Measurements from ENCODE around the gene AP1G2.
A peak's percentile ranks its signal among the peaks of the same experiment; 100 is the strongest.
"Not testable (repeated sequence)": the region's sequence is repeated elsewhere in the genome, so short reads cannot be mapped to it uniquely, and the experiment has no call there.

The AP1G2 gene

DNA sequence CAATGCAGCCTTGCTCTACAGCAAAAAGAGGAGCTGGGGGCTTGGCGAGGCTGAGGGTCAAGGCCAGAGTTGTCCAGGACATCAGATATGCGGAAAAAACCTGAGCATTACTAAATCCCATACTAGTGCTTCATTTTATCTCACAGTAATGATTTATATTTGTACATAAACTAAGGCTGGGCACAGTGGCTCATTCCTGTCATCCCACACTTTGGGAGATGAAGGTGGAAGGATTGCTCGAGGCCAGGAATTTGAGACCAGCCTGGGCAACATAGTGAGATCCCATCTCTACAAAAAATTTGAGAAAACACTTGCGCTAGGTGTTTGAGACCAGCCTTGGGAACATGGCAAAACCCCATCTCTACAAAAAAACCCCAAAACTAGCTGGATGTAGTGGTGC lies 22.6 kb upstream of the AP1G2 start:
- no peak for DNase-seq

DNA sequence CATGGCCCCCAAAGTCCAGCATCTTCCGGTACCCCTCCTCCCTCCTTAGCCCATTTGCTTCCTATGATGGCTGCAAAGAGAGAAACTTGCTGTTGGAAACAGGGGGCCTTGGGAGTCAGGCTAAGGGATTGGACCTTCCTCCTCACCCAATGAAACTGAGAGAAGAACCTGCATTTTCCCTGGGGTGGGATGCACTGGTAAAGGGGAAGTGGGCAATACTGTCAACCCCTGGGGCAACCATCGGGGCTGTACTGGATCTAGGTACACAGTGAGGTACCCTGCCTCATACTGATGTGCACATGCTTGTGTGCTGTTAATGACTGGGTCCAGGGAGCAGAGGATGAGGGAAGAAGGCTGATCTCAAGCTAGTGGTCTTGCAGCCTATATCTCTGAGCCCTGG lies 22.0 kb upstream of the AP1G2 start:
- DNase-seq, result no peak

DNA sequence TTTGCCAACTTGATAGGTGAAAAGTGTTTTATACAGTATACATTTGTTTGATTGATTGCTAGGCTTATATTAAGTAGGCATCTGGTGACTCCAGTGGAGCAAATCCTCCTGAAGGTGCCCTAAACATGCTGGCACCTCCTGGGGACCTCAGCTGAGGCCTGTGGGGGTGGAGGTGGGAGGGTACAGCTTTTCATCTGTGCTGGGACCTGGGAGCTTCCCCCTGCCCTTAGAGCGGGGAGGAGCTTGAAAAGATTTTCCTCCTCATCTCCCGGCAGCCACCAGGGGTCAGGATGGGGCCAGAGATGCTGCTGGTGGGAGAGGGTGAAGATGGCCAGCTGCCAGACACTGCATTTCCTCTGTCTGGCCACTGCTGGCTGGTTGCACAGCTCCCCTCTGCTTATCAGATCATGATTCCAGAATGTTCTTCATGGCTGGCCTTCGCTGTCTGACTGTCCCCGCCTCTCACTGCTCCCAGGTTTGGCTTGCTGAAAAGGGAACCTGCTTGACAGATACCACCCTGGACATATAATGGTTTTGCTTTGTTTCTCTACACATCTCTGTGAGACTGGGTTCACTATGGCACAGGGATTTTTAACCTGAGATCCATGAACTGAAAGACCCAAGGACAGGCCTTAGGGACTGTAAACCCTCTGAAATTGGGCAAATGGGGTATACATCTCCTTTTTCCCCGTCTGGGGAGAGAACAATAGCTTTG lies 21.4 kb upstream of the AP1G2 start:
- DNase-seq, result peak; percentile 95

DNA sequence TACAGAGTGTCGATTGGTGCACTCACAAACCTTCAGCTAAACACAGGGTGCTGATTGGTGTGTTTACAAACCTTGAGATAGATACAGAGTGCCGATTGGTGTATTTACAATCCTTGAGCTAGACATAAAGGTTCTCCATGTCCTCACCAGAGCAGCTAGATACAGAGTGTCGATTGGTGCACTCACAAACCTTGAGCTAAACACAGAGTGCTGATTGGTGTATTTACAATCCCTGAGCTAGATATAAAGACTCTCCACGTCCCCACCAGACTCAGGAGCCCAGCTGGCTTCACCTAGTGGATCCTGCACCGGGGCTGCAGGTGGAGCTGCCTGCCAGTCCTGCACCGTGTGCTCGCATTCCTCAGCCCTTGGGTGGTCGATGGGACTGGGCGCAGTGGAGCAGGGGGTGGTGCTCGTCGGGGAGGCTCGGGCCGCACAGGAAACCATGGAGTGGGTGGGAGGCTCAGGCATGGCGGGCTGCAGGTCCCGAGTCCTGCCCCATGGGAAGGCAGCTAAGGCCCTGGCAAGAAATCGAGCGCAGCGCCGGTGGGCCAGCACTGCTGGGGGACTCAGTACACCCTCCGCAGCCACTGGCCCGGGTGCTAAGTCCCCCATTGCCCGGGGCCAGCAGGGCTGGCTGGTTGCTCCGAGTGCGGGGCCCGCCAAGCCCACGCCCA lies 17.1 kb upstream of the AP1G2 start:
- not testable (repeated sequence) for DNase-seq

DNA sequence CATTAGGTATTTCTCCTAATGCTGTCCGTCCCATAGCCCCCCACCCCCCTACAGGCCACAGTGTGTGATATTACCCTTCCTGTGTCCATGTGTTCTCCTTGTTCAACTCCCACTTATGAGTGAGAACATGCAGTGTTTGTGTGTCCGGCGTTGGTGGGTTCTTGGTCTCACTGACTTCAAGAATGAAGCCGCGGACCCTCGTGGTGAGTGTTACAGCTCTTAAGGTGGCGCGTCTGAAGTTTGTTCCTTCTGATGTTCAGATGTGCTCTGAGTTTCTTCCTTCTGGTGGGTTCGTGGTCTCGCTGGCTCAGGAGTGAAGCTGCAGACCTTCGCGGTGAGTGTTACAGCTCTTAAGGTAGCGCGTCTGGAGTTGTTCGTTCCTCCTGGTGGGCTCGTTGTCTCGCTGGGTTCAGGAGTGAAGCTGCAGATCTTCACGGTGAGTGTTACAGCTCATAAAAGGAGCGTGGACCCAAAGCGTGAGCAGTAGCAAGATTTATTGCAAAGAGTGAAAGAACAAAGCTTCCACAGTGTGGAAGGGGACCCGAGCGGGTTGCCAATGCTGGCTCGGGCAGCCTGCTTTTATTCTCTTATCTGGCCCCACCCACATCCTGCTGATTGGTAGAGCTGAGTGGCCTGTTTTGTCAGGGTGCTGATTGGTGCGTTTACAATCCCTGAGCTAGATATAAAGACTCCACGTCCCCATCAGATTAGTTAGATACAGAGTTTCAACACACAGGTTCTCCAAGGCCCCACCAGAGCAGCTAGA lies 16.4 kb upstream of the AP1G2 start:
- DNase-seq, result not testable (repeated sequence)

DNA sequence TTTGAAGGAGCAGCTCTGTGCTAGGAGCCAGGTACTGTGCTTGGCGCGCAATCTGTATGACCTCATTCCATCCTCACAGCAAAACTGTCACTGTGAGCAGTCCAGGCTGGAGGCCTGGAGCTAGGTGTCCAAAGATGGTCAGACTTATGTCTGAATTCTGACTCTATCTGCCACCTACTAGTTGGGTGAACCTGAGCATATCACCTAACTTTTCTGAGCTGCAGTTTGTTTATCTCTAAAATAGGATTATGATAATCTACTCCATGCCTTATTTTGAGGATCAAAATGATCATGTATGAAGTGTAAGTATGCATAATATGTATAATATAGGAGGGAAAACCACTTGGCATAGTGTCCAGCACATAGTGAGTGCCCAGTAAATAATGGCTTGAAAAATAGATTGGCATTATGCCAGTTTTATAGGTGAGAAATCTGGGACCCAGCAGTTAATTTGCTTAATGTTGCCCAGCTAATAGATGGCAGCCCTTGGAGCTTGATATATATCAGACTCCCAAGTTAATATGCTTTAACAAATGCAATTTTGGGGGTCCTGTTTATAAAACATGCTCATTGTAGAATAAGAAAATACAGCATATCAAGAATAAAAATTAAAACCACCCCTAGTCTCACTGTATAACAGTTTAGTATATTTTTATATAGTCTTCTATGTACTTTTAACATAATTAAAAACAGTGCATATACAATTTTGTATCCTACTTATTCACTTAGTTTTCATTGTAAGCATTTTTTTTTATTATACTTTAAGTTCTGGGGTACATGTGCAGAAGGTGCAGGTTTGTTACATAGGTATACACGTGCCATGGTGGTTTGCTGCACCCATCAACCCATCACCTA lies 15.5 kb upstream of the AP1G2 start:
- no peak for DNase-seq

DNA sequence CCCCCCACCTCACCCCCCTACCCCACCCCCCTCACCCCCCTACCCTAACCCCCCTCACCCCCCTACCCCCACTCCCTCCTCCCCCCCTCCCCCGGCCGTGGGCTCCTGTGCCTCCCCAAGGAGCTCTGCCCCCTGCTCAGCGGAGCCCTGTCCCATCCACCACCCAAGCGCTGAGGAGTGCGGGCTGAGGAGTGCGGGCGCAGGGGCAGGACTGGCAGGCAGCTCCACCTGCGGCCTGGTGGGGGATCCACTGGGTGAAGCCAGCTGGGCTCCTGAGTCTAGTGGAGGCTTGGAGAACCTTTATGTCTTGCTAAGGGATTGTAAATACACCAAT lies 13.3 kb upstream of the AP1G2 start:
- no peak for DNase-seq

DNA sequence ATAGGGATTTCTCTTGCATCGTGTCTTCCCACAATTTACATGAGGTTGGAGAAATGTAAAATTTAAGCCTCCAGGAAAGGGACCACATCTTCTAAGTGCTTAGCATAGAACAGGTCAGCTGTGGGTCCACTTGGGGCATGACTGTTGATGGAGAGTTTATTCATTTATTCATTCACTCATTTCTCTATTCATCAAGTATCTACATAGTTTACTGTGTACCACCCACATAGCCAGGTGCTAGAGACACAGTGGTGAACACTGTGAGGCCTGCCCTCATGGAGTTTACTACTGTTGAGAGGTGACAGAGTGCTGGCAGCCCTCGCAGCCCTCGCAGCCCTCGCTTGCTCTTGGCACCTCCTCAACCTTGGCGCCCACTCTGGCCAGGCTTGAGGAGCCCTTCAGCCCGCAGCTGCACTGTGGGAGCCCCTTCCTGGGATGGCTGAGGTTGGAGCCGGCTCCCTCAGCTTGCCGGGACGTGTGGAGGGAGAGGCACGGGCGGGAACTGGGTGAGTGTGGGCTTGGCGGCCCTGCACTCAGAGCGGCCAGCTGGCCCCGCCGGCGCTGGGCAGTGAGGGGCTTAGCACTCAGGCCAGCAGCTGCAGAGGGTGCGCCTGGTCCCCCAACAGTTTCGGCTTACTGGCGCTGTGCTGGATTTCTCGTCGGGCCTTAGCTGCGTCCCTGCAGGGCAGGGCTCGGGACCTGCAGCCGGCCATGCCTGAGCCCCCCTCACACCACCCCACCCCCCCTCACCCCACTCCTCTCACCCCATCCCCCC lies 12.7 kb upstream of the AP1G2 start:
- no peak for DNase-seq

DNA sequence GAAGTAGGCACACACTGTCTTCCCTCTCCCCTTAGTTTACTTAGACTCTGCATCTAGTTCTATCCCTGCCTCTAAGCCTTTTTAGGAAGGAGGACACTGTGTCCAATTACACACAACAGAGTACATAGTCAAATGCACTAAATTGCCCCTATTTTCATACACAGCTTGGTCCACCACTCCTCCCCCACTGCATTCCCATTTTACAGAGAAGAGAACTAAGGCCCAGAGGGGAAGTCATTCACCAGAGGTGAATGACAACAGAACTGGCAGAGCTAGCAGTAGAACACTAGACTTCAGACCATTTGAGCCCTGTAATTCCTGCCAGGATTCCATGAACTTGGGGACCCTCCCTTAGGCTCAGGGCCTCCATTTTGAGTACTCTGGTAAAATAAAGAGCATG lies 12.1 kb upstream of the AP1G2 start:
- DNase-seq, result no peak

DNA sequence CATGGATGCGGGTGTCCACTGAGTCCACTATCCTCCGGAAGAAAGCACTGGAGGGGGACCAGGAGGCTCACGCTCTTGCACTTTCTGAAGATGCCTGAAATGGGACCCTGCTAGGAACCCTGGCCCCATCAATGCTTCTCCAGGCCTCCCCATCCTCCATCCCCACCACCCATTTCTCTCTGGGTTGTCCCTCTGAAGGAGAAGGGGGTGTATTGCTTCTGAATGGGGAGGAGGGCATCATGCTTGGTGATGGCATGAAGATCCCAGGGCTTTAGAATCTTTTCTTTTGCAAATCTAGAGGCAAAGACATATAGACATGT lies 11.7 kb upstream of the AP1G2 start:
- no peak for DNase-seq

DNA sequence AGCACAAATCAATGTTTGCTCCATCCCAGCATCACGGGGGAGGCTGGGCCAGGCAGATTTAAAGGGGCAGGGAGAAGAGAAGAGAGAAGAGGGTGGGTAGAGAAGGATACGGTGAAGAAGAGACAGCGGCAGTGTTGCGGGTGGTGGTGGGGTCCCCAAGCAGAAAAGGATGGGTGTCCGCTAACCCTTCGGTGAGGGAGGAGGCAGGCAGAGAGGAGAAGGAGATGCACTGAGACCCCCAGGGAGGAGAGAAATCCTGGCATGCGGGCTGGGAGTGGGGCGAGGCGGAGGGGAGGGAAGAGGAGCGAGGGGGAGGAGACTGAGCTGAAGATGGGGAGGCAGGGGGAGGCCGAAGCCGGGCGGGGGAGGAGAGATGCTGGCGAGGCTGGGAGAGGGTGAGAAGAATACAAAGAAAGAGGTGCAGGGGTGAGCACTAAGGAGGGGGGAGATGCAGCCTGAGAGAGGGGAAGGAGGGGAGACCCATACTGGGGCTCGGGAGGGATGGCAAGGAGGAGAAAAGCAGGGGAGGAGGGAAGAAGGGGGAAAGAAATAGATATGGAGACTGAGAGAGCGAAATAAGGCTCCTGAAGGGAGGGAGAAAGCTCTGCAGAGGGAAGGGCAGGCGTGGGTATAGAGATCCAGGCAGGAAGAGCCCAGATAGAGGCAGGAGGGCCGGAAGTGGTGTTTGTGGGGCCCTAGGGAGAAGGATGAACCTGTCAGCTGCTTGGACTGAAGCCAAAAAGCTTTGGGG lies 11.1 kb upstream of the AP1G2 start, which contains the start of gene JPH4:
Gene JPH4, minus strand, starts transcription at position 231 of the 751 bp plus-strand sequence. CDS start 1,337 bp downstream, outside the sequence.
- DNase-seq, result no peak

DNA sequence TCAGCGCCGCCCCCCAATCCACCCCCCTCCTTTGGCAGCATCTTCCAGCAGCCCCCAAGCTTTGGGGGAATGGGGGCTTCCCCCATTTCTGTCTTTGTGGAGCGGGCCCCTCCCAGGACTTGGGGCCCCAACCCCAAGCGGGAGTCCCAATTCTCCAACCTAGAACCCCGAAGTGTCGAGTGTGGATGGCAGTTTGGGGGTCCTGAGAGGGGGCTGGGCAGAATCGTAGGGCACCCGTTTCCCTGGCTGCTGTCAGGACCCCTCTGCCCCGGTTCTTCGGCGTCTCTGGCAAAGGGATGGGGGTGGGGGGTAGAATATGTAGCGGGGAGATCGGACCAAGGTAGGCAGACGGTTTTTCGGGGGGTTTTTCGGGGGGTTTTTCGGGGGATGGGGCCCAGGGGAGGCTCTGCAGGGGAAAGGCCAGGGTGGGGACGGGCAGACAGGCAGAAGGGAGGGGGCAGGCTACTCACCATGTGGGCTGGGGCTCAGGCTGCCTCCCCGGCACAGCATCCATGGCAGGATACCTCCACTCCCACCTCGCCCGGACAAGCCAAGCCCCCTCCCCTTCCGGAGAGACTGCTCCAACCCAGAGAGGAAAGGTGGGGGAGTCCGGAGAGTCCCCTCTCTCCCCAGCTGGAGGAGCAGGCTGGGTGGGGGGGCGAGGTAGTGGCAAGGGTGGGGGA lies 10.3 kb upstream of the AP1G2 start:
- DNase-seq, result no peak

DNA sequence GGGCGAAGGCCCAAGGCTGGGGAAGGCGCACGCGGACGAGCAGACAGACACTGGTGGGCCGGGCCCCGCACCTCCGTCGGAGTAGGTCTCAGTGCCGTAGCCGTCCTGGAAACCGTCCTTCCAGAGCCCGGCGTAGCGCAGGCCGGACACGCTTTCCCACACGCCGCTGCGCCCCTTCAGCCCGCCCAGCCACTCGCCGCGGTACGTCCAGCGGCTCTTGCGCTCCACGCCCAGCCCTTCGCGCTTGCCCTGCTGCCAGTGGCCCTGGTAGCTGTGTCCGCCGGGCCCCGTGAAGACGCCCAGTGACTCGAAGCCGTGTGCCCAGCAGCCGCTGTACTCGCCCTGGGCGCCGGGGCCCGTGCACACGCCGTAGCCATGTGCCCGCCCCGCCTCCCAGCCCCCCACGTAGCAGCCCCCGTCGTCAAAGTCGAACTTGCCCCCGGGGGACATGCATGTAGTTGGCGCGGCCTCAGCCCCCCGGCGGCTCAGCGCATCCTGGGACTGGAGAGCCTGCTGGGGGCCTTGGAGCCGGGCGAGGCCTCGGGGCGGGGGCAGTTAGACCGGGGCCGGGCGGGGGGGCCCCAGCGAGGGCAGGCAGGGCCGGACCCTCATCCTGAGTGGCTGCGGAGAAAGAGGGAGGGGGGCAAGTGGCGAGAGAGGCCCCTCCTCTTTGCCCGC lies 9.6 kb upstream of the AP1G2 start:
- DNase-seq, result no peak

DNA sequence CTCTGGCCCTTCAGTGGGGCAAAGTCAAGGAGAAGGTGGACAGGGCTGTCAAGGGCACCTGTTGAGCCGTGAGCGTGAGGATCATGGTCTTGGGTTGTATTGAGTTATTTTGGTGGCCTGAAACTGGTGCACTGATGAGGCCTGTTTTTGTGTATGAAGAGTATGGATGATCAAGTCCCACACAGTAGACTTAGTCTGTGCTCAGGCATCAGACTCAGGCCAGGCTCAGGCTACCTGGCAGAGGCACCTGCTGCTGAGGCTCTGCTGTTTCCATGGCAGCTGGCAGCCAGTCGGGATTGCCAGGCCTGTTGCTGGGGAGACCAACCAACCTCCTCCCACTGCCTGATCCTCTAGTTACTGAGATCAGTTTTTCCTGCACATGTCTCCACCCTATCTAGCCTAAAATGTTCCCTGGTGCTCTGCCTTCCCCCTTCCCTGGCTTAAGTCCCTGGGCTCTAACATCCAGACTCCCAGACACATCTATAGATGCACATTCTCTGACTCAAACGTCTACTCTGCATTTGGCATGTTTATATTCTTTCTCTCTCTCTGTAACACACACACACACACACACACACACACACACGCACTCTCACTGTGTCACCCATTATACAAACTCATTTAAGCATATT lies 5.9 kb upstream of the AP1G2 start:
- no peak for DNase-seq

DNA sequence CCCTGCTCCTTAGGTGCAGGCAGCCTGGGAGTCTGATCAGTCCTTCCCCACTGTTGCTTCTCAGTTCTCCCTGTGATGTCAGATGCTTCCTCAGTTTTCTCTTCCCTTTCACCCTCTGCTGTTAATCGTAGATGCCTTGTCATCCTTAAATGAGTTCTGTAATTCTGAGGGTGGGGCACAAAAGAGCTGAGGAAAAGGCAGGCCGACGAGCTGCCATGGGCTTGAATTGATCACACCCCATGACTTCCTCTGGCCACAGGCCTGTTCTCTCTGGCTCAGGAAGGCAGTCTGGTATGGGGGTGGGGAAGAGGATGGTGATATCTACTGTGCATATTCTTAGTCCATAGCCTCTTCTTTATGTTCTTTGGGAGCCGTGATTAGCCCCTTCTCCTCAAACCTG lies 5.2 kb upstream of the AP1G2 start:
- no peak for DNase-seq

DNA sequence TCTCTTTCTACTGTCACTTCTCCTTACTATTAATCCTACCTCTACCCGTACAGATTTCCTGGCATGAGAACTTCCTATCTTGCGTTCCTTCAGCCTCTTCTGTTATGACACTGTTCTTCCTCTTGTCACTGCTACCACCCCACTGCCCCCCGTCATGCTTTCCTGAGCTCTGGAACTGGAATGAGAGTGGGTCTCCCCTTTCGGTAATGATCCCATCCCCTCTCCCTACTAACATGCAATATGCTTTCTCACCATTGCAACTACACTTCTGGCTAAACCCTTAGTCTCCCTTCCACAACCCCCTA lies 4.9 kb upstream of the AP1G2 start:
- no peak for DNase-seq

DNA sequence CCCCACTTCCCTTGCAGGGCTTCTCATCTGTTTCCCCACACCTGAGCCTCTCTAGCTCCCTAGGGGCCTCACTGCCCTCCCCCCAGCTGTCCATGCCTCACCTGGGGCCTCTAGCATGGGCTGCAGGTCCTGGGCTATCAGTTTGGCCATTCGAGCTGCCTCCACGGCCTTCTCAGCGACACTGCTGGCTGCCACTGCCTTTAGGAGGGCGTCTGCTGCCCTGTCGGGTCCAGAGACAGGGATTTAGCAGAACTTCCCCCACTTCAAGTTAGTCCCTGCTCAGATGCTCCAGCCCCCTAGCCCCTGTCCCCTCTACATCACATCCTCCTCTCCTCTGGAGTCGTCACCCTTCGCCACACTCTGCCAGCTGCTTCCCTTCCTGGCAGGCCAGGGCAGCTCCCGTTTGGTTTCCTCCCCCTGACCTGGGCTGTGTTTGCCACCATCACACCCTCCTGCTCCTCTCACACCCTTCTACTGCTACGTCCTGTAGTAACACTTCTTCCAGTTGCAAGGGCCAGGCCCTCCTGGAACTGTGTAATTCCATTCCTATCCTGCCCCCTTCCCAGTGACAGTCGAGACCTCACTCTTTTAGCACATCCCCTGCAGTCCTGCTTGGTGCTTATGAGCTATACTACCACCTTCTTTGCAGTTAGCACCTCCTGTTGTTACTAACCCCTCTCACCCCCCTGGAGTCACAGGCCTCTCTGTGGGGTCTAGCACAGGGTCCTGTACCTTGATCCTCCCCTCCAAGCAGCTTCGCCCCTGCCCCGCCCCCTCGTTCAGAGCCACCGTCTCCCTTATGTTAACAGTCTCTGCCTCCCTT lies 4.3 kb upstream of the AP1G2 start:
- DNase-seq, result no peak

DNA sequence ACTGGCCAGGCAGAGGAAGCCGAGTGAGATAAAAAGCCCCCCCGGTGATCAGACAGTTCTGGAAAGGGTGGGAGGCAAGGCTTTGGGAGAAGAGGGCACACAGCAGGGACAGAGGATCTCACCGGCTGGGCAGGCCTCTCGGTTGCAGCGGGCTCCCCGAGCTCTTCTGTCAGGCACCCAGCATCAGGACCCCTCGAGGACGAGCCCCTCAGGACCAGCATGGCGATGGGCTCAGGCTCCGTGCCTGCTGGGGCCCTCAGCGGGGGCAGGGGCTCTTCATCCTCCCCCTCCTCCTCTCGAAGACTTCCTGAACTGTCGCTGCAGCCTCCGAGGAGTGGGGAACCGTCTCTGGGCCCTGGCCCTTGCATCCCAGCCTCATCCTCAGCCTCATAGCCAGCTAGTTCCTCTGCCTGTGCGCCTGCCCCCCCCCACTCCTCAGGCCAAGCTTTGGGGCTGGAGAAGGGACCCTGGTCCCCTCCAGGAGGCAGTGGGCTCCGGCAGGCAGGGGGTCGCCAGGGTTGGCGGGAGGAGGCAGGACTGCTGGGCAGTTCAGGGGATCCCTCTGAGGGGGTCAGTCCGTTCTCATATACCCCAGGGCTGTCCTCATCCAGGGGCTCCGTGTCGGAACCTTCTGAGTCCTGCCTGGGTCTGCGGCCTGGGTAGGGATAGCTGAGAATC lies 3.4 kb upstream of the AP1G2 start:
- DNase-seq, result no peak

All from kidney glomerular epithelial cell (primary cell).